H9 (cell line): ENCODE data around the gene NXF2. TPM values are rescaled to one million over a fixed set of nuclear protein-coding genes. Genes with fewer than 3 reads are reported as not detected.
"Not testable (repeated sequence)": the region's sequence is repeated elsewhere in the genome, so short reads cannot be mapped to it uniquely, and the experiment has no call there.

Source experiments
- DNase-seq: peaks from one replicate; pipeline ENCODE4 v3.0.0-alpha.2; 2017
- H2AFZ ChIP-seq: one replicate; pipeline ENCODE4 v1.6.1; 2013; ENCODE audit warnings: mild to moderate bottlenecking, low read length, control low read depth, moderate library complexity
- H2AK5ac ChIP-seq: 2 replicates; pipeline ENCODE4 v1.6.1; 2013; ENCODE audit warnings: low read length, control low read depth, mixed read lengths; ENCODE audit not compliant: insufficient read length
- H2BK120ac ChIP-seq: one replicate; pipeline ENCODE4 v1.6.1; 2013; ENCODE audit warnings: low read depth, mild to moderate bottlenecking, low read length, control low read depth, inconsistent platforms; ENCODE audit not compliant: poor library complexity, severe bottlenecking
- H2BK12ac ChIP-seq: 2 replicates; pipeline ENCODE4 v1.6.1; 2013; ENCODE audit warnings: low read length, control low read depth, mixed read lengths, low read depth; ENCODE audit not compliant: insufficient read length
- H2BK15ac ChIP-seq: 2 replicates; pipeline ENCODE4 v1.6.1; 2013; ENCODE audit warnings: low read depth, low read length, control low read depth
- H2BK20ac ChIP-seq: one replicate; pipeline ENCODE4 v1.6.1; 2013; ENCODE audit warnings: low read depth, mild to moderate bottlenecking, low read length, control low read depth, inconsistent platforms; ENCODE audit not compliant: poor library complexity, severe bottlenecking
- H2BK5ac ChIP-seq: 2 replicates; pipeline ENCODE4 v1.6.1; 2013; ENCODE audit warnings: low read length, control low read depth, mixed read lengths; ENCODE audit not compliant: insufficient read length
- H3K14ac ChIP-seq: 2 replicates; pipeline ENCODE4 v1.6.1; 2013; ENCODE audit warnings: low read length, control low read depth; ENCODE audit not compliant: insufficient read depth
- H3K18ac ChIP-seq: 2 replicates; pipeline ENCODE4 v1.6.1; 2013; ENCODE audit warnings: low read depth, mild to moderate bottlenecking, mixed read lengths, low read length, control low read depth; ENCODE audit not compliant: insufficient read length
- H3K23ac ChIP-seq: 2 replicates; pipeline ENCODE4 v1.6.1; 2013; ENCODE audit warnings: low read length, control low read depth, mixed read lengths, low read depth; ENCODE audit not compliant: insufficient read length
- H3K23me2 ChIP-seq: 2 replicates; pipeline ENCODE4 v1.6.1; 2013; ENCODE audit warnings: low read depth, mild to moderate bottlenecking, mixed read lengths, low read length, control low read depth; ENCODE audit not compliant: insufficient read length, poor library complexity, severe bottlenecking
- H3K27ac ChIP-seq: 2 replicates; pipeline ENCODE4 v1.5.1; 2013; ENCODE audit warnings: low read length, control low read depth, mixed read lengths, low read depth; ENCODE audit not compliant: insufficient read length
- H3K27me3 ChIP-seq: 2 replicates; pipeline ENCODE4 v1.6.1; 2013; ENCODE audit warnings: low read length, control low read depth, inconsistent platforms; ENCODE audit not compliant: insufficient read depth
- H3K4ac ChIP-seq: 2 replicates; pipeline ENCODE4 v1.6.1; 2013; ENCODE audit warnings: low read depth, mild to moderate bottlenecking, control low read depth, inconsistent platforms, low read length, moderate library complexity
- H3K4me1 ChIP-seq: 2 replicates; pipeline ENCODE4 v1.6.1; 2013; ENCODE audit warnings: low read length, control low read depth, inconsistent platforms; ENCODE audit not compliant: insufficient read depth
- H3K4me2 ChIP-seq: 2 replicates; pipeline ENCODE4 v1.6.1; 2013; ENCODE audit warnings: low read length, control low read depth, mixed read lengths; ENCODE audit not compliant: insufficient read length, insufficient read depth
- H3K56ac ChIP-seq: 2 replicates; pipeline ENCODE4 v1.6.1; 2013; ENCODE audit warnings: low read depth, mild to moderate bottlenecking, mixed read lengths, low read length, control low read depth; ENCODE audit not compliant: insufficient read length
- H3K79me1 ChIP-seq: 2 replicates; pipeline ENCODE4 v1.6.1; 2013; ENCODE audit warnings: low read depth, mild to moderate bottlenecking, moderate library complexity, low read length, control low read depth, inconsistent platforms; ENCODE audit not compliant: insufficient read depth, poor library complexity, severe bottlenecking
- H3K79me2 ChIP-seq: 2 replicates; pipeline ENCODE4 v1.6.1; 2013; ENCODE audit warnings: low read length, control low read depth, inconsistent platforms; ENCODE audit not compliant: insufficient read depth
- H3K9ac ChIP-seq: 2 replicates; pipeline ENCODE4 v1.6.1; 2013; ENCODE audit warnings: low read length, control low read depth, mixed read lengths; ENCODE audit not compliant: insufficient read length; ENCODE audit errors: extremely low read depth
- H3K9me3 ChIP-seq: one replicate; pipeline ENCODE4 v1.6.1; 2013; ENCODE audit warnings: low read depth, low read length, inconsistent platforms; ENCODE audit not compliant: control insufficient read depth
- H3T11ph ChIP-seq: one replicate; pipeline ENCODE4 v1.6.1; 2013; ENCODE audit warnings: mild to moderate bottlenecking, low read length, control low read depth, inconsistent platforms
- H4K20me1 ChIP-seq: one replicate; pipeline ENCODE4 v1.6.1; 2013; ENCODE audit not compliant: control insufficient read depth, insufficient read length, insufficient read depth
- H4K5ac ChIP-seq: 2 replicates; pipeline ENCODE4 v1.6.1; 2013; ENCODE audit warnings: low read depth, mild to moderate bottlenecking, mixed read lengths, low read length, control low read depth; ENCODE audit not compliant: insufficient read length
- H4K8ac ChIP-seq: replicated peaks from 2 replicates; pipeline ENCODE4 v1.6.1; 2013; ENCODE audit warnings: low read length, control low read depth, mixed read lengths, low read depth; ENCODE audit not compliant: insufficient read length
- H4K91ac ChIP-seq: 2 replicates; pipeline ENCODE4 v1.6.1; 2013; ENCODE audit warnings: low read depth, mild to moderate bottlenecking, moderate library complexity, mixed read lengths, low read length, control low read depth; ENCODE audit not compliant: insufficient read length
- H3K27ac Mint-ChIP-seq, 3 experiments: 2 replicates in 2 of 3; 3 replicates in 1 of 3; pipeline ENCODE4 v1.8.0; 2020 to 2021; ENCODE audit warnings: mixed read lengths in 3 of 3, mild to moderate bottlenecking in 1 of 3, moderate library complexity in 1 of 3
- H3K27me3 Mint-ChIP-seq: 2 replicates; pipeline ENCODE4 v1.8.0; 2021; ENCODE audit warnings: low read depth, mild to moderate bottlenecking, moderate library complexity, mixed read lengths
- H3K36me3 Mint-ChIP-seq, 3 experiments: 2 replicates in 2 of 3; 3 replicates in 1 of 3; pipeline ENCODE4 v1.8.0; 2020 to 2021; ENCODE audit warnings: low read depth in 3 of 3, mixed read lengths in 3 of 3; ENCODE audit not compliant: insufficient read depth in 1 of 3
- H3K4me1 Mint-ChIP-seq, 2 experiments: 2 replicates each; pipeline ENCODE4 v1.8.0; 2020; ENCODE audit warnings: mixed read lengths in 2 of 2
- H3K4me3 Mint-ChIP-seq, 2 experiments: 2 replicates in 1 of 2; 3 replicates in 1 of 2; pipeline ENCODE4 v1.8.0; 2020 to 2021; ENCODE audit warnings: mild to moderate bottlenecking in 2 of 2, mixed read lengths in 2 of 2, moderate library complexity in 1 of 2
- H3K9me3 Mint-ChIP-seq, 2 experiments: 2 replicates in 1 of 2; 3 replicates in 1 of 2; pipeline ENCODE4 v1.8.0; 2020; ENCODE audit warnings: mild to moderate bottlenecking in 2 of 2, mixed read lengths in 2 of 2, moderate library complexity in 1 of 2
- WGBS: extraction: QIAGEN DNeasy Blood & Tissue Kit; methylation state at CpG from one replicate; pipeline ENCODE4 v1.1.7; 2013; ENCODE audit warnings: missing lambda C conversion rate, low lambda C conversion rate, mixed read lengths; ENCODE audit not compliant: insufficient read length; ENCODE audit errors: extremely low coverage; 5-methylcytosine and 5-hydroxymethylcytosine counted together
- total RNA-seq: library from RNA; stranded (reverse); gene quantifications from 2 replicates; pipeline ENCODE4 v1.2.1, GENCODE V29; 2021

The NXF2 gene
- total RNA-seq, 1 experiment from 2014 or later = not detected

- H2AFZ ChIP-seq, H3K4me1 ChIP-seq, H3K23ac ChIP-seq, H3K27me3 ChIP-seq, H2BK120ac ChIP-seq, H2BK12ac ChIP-seq, H2BK5ac ChIP-seq, H3K27ac Mint-ChIP-seq, DNase-seq, H4K91ac ChIP-seq, H3K4ac ChIP-seq, H3K9ac ChIP-seq, H3K9me3 Mint-ChIP-seq, H3K18ac ChIP-seq, H3T11ph ChIP-seq, H4K20me1 ChIP-seq, H4K5ac ChIP-seq, H3K79me1 ChIP-seq, H2AK5ac ChIP-seq, H3K23me2 ChIP-seq, H3K79me2 ChIP-seq, H3K4me3 Mint-ChIP-seq, H2BK20ac ChIP-seq, H3K14ac ChIP-seq, H4K8ac ChIP-seq, H2BK15ac ChIP-seq, H3K27me3 Mint-ChIP-seq, H3K9me3 ChIP-seq, H3K36me3 Mint-ChIP-seq, H3K4me1 Mint-ChIP-seq, H3K27ac ChIP-seq, H3K56ac ChIP-seq, H3K4me2 ChIP-seq: not testable (repeated sequence)
- WGBS = no CpG with 5 or more reads among the region's 7 CpGs
These were observed 11.3 kb upstream of the NXF2 start for GRCh38 chrX:102235678-102236077.

GRCh38 chrX:102240265-102240664 lies 6.7 kb upstream of the NXF2 start:
- not testable (repeated sequence) for H3K4ac ChIP-seq, H3K56ac ChIP-seq, H3K4me2 ChIP-seq, H2BK5ac ChIP-seq, H4K5ac ChIP-seq, H3T11ph ChIP-seq, H2BK12ac ChIP-seq, H3K4me3 Mint-ChIP-seq, H3K4me1 Mint-ChIP-seq, H3K14ac ChIP-seq, H3K27ac Mint-ChIP-seq, H2BK15ac ChIP-seq, H2AFZ ChIP-seq, H3K27me3 Mint-ChIP-seq, H4K91ac ChIP-seq, H3K9me3 Mint-ChIP-seq, H3K4me1 ChIP-seq, H3K79me2 ChIP-seq, H3K23me2 ChIP-seq, H3K23ac ChIP-seq, H2BK20ac ChIP-seq, DNase-seq, H3K27me3 ChIP-seq, H4K20me1 ChIP-seq, H3K18ac ChIP-seq, H3K9ac ChIP-seq, H3K27ac ChIP-seq, H2BK120ac ChIP-seq, H3K79me1 ChIP-seq, H4K8ac ChIP-seq, H2AK5ac ChIP-seq, H3K36me3 Mint-ChIP-seq, H3K9me3 ChIP-seq
- WGBS = no CpG with 5 or more reads among the region's 15 CpGs
